A549 (cell line): ENCODE results near the gene TSC22D2. TPM values are rescaled to one million over a fixed set of nuclear protein-coding genes. Genes with fewer than 3 reads are reported as not detected.

Experiments
- ATAC-seq, 2 experiments: fragments of 200-7000 bp in 1 of 2; fragments of >200 bp in 1 of 2; cut with Nextera tagmentation in 1 of 2; cut with Tn5 transposase in 1 of 2; 3 replicates each; pipeline versions ENCODE4 v1.8.0 to v1.9.1; 2018 to 2020; ENCODE audit warnings: mild to moderate bottlenecking in 1 of 2, moderate library complexity in 1 of 2
- CTCF ChIA-PET: fragments of 300-600 bp; sonication (Branson Sonifier 250); formaldehyde crosslinking; extraction: SDS; loops from one replicate; lab custom pipeline; 2021; ENCODE audit warnings: antibody characterized with exemption, inconsistent platforms; lab: Yijun Ruan, JAX
- POLR2A ChIA-PET: fragments of 350-600 bp; formaldehyde crosslinking; extraction: SDS; loops from one replicate; lab custom pipeline; 2021; ENCODE audit warnings: antibody characterized with exemption, inconsistent platforms; lab: Yijun Ruan, JAX
- DNase-seq, 2 experiments: peaks; one replicate each; pipeline versions ENCODE4 v3.0.0 to v3.0.0-alpha.2; 2011 to 2016; ENCODE audit warnings: low read depth in 1 of 2, low spot score in 1 of 2
- FAIRE-seq: peaks from 2 replicates; lab custom pipeline; 2011; peaks lifted over from hg19 to GRCh38; lab: Jason Lieb, UNC
- H3K27ac ChIP-seq, 2 experiments: fragments of >200 bp; sonication (Bioruptor Twin); formaldehyde crosslinking; 3 replicates each; pipeline ENCODE4 v1.5.1; 2016 to 2017
- H3K4me1 ChIP-seq: fragments of >200 bp; sonication (Bioruptor Twin); formaldehyde crosslinking; 3 replicates; pipeline ENCODE4 v1.6.1; 2016
- H3K4me2 ChIP-seq: fragments of >200 bp; sonication (Bioruptor Twin); formaldehyde crosslinking; 3 replicates; pipeline ENCODE4 v1.6.1; 2016
- H3K4me3 ChIP-seq: fragments of >200 bp; sonication (Bioruptor Twin); formaldehyde crosslinking; 3 replicates; pipeline ENCODE4 v1.5.1; 2016
- H3K9me3 ChIP-seq: fragments of >200 bp; sonication (Bioruptor Twin); formaldehyde crosslinking; 3 replicates; pipeline ENCODE4 v1.6.1; 2016
- CBX2 ChIP-seq: fragments of 200-600 bp; sonication (generic); IDR thresholded peaks from 2 replicates; pipeline ENCODE4 v1.6.1; 2016; ENCODE audit warnings: low read depth, mild to moderate bottlenecking, borderline replicate concordance
- CBX8 ChIP-seq: fragments of 200-600 bp; sonication (generic); IDR thresholded peaks from 2 replicates; pipeline ENCODE4 v1.6.1; 2016
- CEBPB ChIP-seq, 2 experiments: fragments of >200 bp in 1 of 2; sonication (Bioruptor Twin) in 1 of 2; formaldehyde crosslinking in 1 of 2; IDR thresholded peaks; 2 replicates each; pipeline ENCODE4 v1.6.1; 2012 to 2016
- CTCF ChIP-seq: fragments of >200 bp; sonication (Bioruptor Twin); formaldehyde crosslinking; IDR thresholded peaks from 3 replicates; pipeline ENCODE4 v1.5.1; 2016
- FOSL2 ChIP-seq, 2 experiments: fragments of 450-650 bp in 1 of 2; fragments of >200 bp in 1 of 2; sonication (Bioruptor Twin) in 1 of 2; formaldehyde crosslinking; IDR thresholded peaks; 2 replicates each; pipeline versions ENCODE4 v1.5.0 to v1.6.1; 2016 to 2020; ENCODE audit warnings: mild to moderate bottlenecking in 1 of 2, moderate library complexity in 1 of 2
- GATA3 ChIP-seq: IDR thresholded peaks from 2 replicates; pipeline ENCODE4 v1.6.1; 2012; ENCODE audit warnings: borderline replicate concordance
- HDAC2 ChIP-seq: fragments of 200-600 bp; sonication (generic); IDR thresholded peaks from 2 replicates; pipeline ENCODE4 v1.6.1; 2016
- HOXB13 ChIP-seq: fragments of 250-450 bp; sonication (Bioruptor Pico); IDR thresholded peaks from 2 replicates; pipeline ENCODE4 v1.5.0; 2020; ENCODE audit warnings: low read depth, mild to moderate bottlenecking, moderate library complexity
- JUNB ChIP-seq: fragments of >200 bp; sonication (Bioruptor Twin); formaldehyde crosslinking; IDR thresholded peaks from 2 replicates; pipeline ENCODE4 v1.6.1; 2016
- KDM5A ChIP-seq: fragments of 200-600 bp; sonication (generic); IDR thresholded peaks from 2 replicates; pipeline ENCODE4 v1.6.1; 2016; ENCODE audit warnings: antibody characterized with exemption, mild to moderate bottlenecking
- MAFK ChIP-seq: fragments of 450-650 bp; IDR thresholded peaks from 2 replicates; pipeline ENCODE4 v1.6.1; 2014; ENCODE audit not compliant: partially characterized antibody
- NFE2L2 ChIP-seq: fragments of 150-350 bp; conservative IDR thresholded peaks from 2 replicates; pipeline ENCODE4 v1.6.1; 2014; ENCODE audit warnings: low read length
- POLR2A ChIP-seq: IDR thresholded peaks from 2 replicates; pipeline ENCODE4 v1.6.1; 2012; ENCODE audit warnings: mild to moderate bottlenecking, low read length
- RCOR1 ChIP-seq: fragments of 150-350 bp; IDR thresholded peaks from 2 replicates; pipeline ENCODE4 v1.6.1; 2014; ENCODE audit warnings: antibody characterized with exemption, low read length, low read depth
- RFX5 ChIP-seq: fragments of 450-650 bp; IDR thresholded peaks from 2 replicates; pipeline ENCODE4 v1.7.1; 2014; ENCODE audit warnings: antibody characterized with exemption, mild to moderate bottlenecking, moderate library complexity
- SMC3 ChIP-seq: fragments of >200 bp; sonication (Bioruptor Twin); formaldehyde crosslinking; IDR thresholded peaks from 3 replicates; pipeline ENCODE4 v1.6.1; 2018; ENCODE audit warnings: inconsistent platforms
- TFCP2L1 ChIP-seq: fragments of 250-450 bp; sonication (Bioruptor Pico); IDR thresholded peaks from 2 replicates; pipeline ENCODE4 v1.5.0; 2021; ENCODE audit warnings: mild to moderate bottlenecking
- WGBS: methylation state at CpG from one replicate; pipeline ENCODE4 v1.1.6; 2017; ENCODE audit errors: missing lambda C conversion rate; 5-methylcytosine and 5-hydroxymethylcytosine counted together
- polyA plus RNA-seq, 4 experiments: library from polyadenylated mRNA; depleted of rRNA in 3 of 4; stranded (reverse); fragments of >200 nt; fragmentation: RNase III in 1 of 4; extraction: RNeasy Plus Mini Kit Qiagen cat#74134 plus additional on column Dnase treatment in 1 of 4; gene quantifications; 2 replicates in 3 of 4; 3 replicates in 1 of 4; pipeline ENCODE4 v1.2.3, GENCODE V29; 2011 to 2017
- TF ChIP-seq, protein P1 (sequence below): IDR thresholded peaks from 2 replicates; pipeline ENCODE4 v1.6.1; 2012
- TF ChIP-seq, protein P2 (sequence below): fragments of 150-350 bp; IDR thresholded peaks from 2 replicates; pipeline ENCODE4 v1.6.1; 2014; ENCODE audit warnings: low read depth, mild to moderate bottlenecking, low read length
- TF ChIP-seq, protein P3 (sequence below): fragments of 450-650 bp; IDR thresholded peaks from 2 replicates; pipeline ENCODE4 v1.6.1; 2014; ENCODE audit warnings: antibody characterized with exemption
- TF ChIP-seq, protein P4 (sequence below): fragments of >200 bp; sonication (Bioruptor Twin); formaldehyde crosslinking; IDR thresholded peaks from 3 replicates; pipeline ENCODE4 v1.6.1; 2016

TSC22D2 gene
- polyA plus RNA-seq, 2 of the 4 experiments (the other 2 are of a cell fraction) = 8.8 to 13.9 TPM

GRCh38 chr3:150447631-150448465 is 39.8 kb downstream of the TSC22D2 start:
- DNase-seq = no peak
- peak overlapping the region; percentile 50 for H3K4me2 ChIP-seq
- peak in 1 of 2 experiments; percentile 65; a peak in 3 of 6 replicates for ATAC-seq
- TF ChIP-seq GATA3 (peak; percentile 35; the same call in 1 of the 2 replicates), CBX2 (no peak), FOSL2 (IDR thresholded peaks at IDR 0.05) (no peak), FOSL2 (CRISPR knock-in tag; IDR thresholded peaks at IDR 0.05) (peak; percentile 40), JUNB (peak; percentile 31; the same call in 1 of the 2 replicates), MAFK (peak; percentile 23)
- TF ChIP-seq, protein P1, sequence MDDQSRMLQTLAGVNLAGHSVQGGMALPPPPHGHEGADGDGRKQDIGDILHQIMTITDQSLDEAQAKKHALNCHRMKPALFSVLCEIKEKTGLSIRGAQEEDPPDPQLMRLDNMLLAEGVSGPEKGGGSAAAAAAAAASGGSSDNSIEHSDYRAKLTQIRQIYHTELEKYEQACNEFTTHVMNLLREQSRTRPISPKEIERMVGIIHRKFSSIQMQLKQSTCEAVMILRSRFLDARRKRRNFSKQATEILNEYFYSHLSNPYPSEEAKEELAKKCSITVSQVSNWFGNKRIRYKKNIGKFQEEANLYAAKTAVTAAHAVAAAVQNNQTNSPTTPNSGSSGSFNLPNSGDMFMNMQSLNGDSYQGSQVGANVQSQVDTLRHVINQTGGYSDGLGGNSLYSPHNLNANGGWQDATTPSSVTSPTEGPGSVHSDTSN = no peak
- TF ChIP-seq, all 56 proteins: peak for 4
- WGBS = 56% methylated on average over 3 of the region's 3 CpGs
- POLR2A ChIA-PET = no interaction called here
- CTCF ChIA-PET = interaction anchor here (1.3 kb wide), 1 partner anchor 35 kb away, joined by 3 read pairs; no protein-coding TSS in a partner anchor
- H3K4me1 ChIP-seq = peaks cover 60% of the 10 kb centered on the region
- H3K9me3 ChIP-seq = no peaks in the 10 kb centered on the region
- FAIRE-seq = no peak
- peak overlapping the region; percentile 14 to 56; a peak in 4 of 6 replicates for H3K27ac ChIP-seq
- H3K4me3 ChIP-seq = no peak overlapping the region; the same call in 2 of the 3 replicates

DNA sequence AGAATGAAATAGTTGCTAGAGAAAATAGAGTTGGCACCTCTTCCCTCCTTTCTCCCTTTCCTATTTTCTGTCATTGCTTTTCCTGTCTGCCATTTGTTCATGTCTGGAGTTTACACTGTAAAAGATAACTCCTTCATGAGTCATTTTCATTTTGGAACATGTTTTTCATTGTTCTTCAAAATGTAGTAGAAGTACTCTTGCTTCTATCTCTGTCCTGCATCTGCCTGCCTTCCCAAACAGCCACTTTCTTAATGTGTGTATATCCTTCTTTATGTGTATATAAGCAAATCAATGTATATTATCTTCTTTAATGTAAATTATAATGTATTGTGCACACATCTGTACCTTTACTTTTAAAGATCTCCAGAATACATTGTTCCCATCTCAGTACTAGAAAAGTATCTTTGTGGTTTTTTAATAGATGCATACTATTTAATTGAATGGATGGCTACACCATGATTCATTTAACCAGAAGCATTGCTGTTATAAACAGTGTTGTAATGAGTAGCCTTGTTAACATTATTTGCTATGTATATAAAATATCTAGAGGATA is 41.1 kb downstream of the TSC22D2 start:
- CTCF ChIA-PET = interaction anchor here (1.3 kb wide), 1 partner anchor 36 kb away, joined by 3 read pairs; no protein-coding TSS in a partner anchor
- ATAC-seq = peak in 1 of 2 experiments; percentile 43; a peak in 2 of 6 replicates
- TF ChIP-seq, protein P2, sequence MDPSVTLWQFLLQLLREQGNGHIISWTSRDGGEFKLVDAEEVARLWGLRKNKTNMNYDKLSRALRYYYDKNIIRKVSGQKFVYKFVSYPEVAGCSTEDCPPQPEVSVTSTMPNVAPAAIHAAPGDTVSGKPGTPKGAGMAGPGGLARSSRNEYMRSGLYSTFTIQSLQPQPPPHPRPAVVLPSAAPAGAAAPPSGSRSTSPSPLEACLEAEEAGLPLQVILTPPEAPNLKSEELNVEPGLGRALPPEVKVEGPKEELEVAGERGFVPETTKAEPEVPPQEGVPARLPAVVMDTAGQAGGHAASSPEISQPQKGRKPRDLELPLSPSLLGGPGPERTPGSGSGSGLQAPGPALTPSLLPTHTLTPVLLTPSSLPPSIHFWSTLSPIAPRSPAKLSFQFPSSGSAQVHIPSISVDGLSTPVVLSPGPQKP = no peak
- TF ChIP-seq FOSL2 (IDR thresholded peaks at IDR 0.05) (no peak), FOSL2 (CRISPR knock-in tag; IDR thresholded peaks at IDR 0.05) (0 out of 2 replicates have a peak, but pooled peaks have one; percentile 8)
- FAIRE-seq = peak; percentile 70
- POLR2A ChIA-PET = no interaction called here
- Histone ChIP-seq H3K9me3 (no peaks in the 10 kb centered on the region), H3K4me1 (peaks cover 54% of the 10 kb centered on the region), H3K27ac (no peak overlapping the region), H3K4me3 (no peak overlapping the region), H3K4me2 (peak overlapping the region; percentile 50)
- DNase-seq = no peak

- Histone ChIP-seq H3K4me2 (peak overlapping the region; percentile 23; the same call in 2 of the 3 replicates), H3K9me3 (no peaks in the 10 kb centered on the region), H3K4me3 (no peak overlapping the region), H3K4me1 (peaks cover 54% of the 10 kb centered on the region), H3K27ac (no peak overlapping the region)
- no peak for DNase-seq
- CTCF ChIA-PET = no interaction called here
- TF ChIP-seq HOXB13 = no peak
- TF ChIP-seq, protein P3, sequence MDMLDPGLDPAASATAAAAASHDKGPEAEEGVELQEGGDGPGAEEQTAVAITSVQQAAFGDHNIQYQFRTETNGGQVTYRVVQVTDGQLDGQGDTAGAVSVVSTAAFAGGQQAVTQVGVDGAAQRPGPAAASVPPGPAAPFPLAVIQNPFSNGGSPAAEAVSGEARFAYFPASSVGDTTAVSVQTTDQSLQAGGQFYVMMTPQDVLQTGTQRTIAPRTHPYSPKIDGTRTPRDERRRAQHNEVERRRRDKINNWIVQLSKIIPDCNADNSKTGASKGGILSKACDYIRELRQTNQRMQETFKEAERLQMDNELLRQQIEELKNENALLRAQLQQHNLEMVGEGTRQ = no peak
- no peak for TF ChIP-seq RFX5
- no peak for TF ChIP-seq NFE2L2
- TF ChIP-seq RCOR1 = no peak
- no peak for TF ChIP-seq TFCP2L1 (CRISPR knock-in tag)
- TF ChIP-seq KDM5A = no peak
- TF ChIP-seq MAFK = no peak
- TF ChIP-seq SMC3 = no peak
- TF ChIP-seq POLR2A = no peak
- TF ChIP-seq CEBPB (IDR thresholded peaks at IDR 0.05) = no peak
- no peak for TF ChIP-seq HDAC2
- no peak for TF ChIP-seq CBX8
- TF ChIP-seq, protein P4, sequence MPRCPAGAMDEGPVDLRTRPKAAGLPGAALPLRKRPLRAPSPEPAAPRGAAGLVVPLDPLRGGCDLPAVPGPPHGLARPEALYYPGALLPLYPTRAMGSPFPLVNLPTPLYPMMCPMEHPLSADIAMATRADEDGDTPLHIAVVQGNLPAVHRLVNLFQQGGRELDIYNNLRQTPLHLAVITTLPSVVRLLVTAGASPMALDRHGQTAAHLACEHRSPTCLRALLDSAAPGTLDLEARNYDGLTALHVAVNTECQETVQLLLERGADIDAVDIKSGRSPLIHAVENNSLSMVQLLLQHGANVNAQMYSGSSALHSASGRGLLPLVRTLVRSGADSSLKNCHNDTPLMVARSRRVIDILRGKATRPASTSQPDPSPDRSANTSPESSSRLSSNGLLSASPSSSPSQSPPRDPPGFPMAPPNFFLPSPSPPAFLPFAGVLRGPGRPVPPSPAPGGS = no peak
- no peak for TF ChIP-seq CTCF
- ATAC-seq = no peak
- FAIRE-seq = no peak
- POLR2A ChIA-PET = no interaction called here
Observed at GRCh38 chr3:150450916-150451315, 42.8 kb downstream of the TSC22D2 start.
